Measurements from ENCODE around the gene IGSF9. TPM values are rescaled to one million over a fixed set of nuclear protein-coding genes. Genes with fewer than 3 reads are reported as not detected.
A peak's percentile ranks its signal among the peaks of the same experiment; 100 is the strongest.

The IGSF9 gene
- total RNA-seq, 1 experiment from 2014 or later = 15.6 TPM

DNA sequence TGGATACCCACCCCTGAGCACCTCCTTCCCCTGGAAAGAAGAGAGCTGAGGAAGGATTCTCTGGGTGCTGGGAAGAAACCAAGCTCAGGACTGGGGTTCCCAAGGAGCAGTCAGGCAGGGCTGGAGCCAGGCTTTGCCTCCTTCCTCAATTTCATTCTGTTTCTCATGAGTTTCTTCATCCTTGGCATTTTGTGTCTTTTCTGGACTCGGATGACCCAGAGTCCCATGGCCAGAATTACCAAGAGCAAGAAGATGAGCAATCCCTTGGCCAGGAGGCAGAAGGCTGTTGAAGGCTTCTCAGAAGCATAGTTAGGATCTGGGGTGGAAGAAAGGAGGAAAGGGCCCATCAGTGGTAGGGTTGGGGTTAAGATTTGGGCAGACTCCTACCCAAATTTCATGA lies 6.1 kb upstream of the IGSF9 start:
- H3K27ac ChIP-seq (ENCODE audit: low read length) = no peak overlapping the region
- H3K27me3 ChIP-seq (ENCODE audit: low read length) = no peaks in the 10 kb centered on the region
- H3K36me3 ChIP-seq (ENCODE audit: low read depth, low read length) = no peaks in the 10 kb centered on the region
- TF ChIP-seq EZH2phosphoT487 (IDR thresholded peaks at IDR 0.05; ENCODE audit: borderline replicate concordance, low read length) (no peak), EZH2 (IDR thresholded peaks at IDR 0.05; ENCODE audit: low read length, unreplicated experiment) (no peak)
- TF ChIP-seq, protein P1, sequence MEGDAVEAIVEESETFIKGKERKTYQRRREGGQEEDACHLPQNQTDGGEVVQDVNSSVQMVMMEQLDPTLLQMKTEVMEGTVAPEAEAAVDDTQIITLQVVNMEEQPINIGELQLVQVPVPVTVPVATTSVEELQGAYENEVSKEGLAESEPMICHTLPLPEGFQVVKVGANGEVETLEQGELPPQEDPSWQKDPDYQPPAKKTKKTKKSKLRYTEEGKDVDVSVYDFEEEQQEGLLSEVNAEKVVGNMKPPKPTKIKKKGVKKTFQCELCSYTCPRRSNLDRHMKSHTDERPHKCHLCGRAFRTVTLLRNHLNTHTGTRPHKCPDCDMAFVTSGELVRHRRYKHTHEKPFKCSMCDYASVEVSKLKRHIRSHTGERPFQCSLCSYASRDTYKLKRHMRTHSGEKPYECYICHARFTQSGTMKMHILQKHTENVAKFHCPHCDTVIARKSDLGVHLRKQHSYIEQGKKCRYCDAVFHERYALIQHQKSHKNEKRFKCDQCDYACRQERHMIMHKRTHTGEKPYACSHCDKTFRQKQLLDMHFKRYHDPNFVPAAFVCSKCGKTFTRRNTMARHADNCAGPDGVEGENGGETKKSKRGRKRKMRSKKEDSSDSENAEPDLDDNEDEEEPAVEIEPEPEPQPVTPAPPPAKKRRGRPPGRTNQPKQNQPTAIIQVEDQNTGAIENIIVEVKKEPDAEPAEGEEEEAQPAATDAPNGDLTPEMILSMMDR (conservative IDR thresholded peaks at IDR 0.05; ENCODE audit: low read depth, low read length) = no peak
- no peaks in the 10 kb centered on the region for H3K79me2 ChIP-seq (ENCODE audit: low read length)
- CTCF ChIA-PET = no interaction called here
- H2AFZ ChIP-seq (ENCODE audit: low read length) = no peak overlapping the region
- H4K20me1 ChIP-seq (ENCODE audit: low read length) = no peaks in the 10 kb centered on the region
- DNase-seq = no peak
- ATAC-seq = no peak
- H3K9me3 ChIP-seq (ENCODE audit: low read length) = no peaks in the 10 kb centered on the region
- no TSS peak for BruUV-seq (replicated peaks)
- H3K9ac ChIP-seq (ENCODE audit: low read length) = no peak overlapping the region
- POLR2A ChIA-PET (ENCODE audit: unreplicated experiment) = no interaction called here
- H3K4me2 ChIP-seq (ENCODE audit: low read length) = no peak overlapping the region
- H3F3A ChIP-seq (ENCODE audit: low read length, unreplicated experiment) = no peaks in the 10 kb centered on the region
- H3K4me3 ChIP-seq (ENCODE audit: low read length) = no peak overlapping the region
- intact Hi-C loops (cut with micrococcal nuclease) = no loop called here
- H3K4me1 ChIP-seq (ENCODE audit: insufficient read depth, low read length) = peaks cover 33% of the 10 kb centered on the region
- no peaks in the 10 kb centered on the region for H3K9me2 ChIP-seq (replicated peaks; ENCODE audit: low read length)

DNA sequence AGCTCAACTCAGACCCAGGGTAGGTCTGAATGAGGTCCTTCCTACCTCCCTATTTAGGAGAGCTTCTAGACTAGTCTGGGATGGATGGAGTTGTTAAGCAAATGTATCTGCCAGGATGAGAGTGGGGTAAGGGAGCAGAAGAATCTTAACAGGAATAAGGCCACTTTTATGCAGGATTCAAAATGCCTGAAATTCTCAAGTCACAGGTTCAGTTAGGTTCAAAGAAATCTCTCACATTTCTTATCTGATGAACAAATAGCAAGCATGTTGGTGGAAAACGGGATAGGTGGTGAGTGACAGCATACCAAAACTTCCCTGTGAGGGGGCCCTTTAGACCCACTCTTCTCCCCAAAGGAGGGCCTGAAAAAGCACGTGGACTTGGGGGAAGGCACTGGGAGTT lies 5.6 kb upstream of the IGSF9 start:
- Histone ChIP-seq H3K4me2 (ENCODE audit: low read length) (no peak overlapping the region), H3K4me1 (ENCODE audit: insufficient read depth, low read length) (peaks cover 39% of the 10 kb centered on the region), H3K9ac (ENCODE audit: low read length) (no peak overlapping the region), H3K27ac (ENCODE audit: low read length) (no peak overlapping the region), H3K27me3 (ENCODE audit: low read length) (no peaks in the 10 kb centered on the region), H2AFZ (ENCODE audit: low read length) (no peak overlapping the region), H3K9me3 (ENCODE audit: low read length) (no peaks in the 10 kb centered on the region), H4K20me1 (ENCODE audit: low read length) (no peaks in the 10 kb centered on the region), H3K36me3 (ENCODE audit: low read depth, low read length) (no peaks in the 10 kb centered on the region), H3K79me2 (ENCODE audit: low read length) (no peaks in the 10 kb centered on the region), H3K4me3 (ENCODE audit: low read length) (no peak overlapping the region), H3F3A (ENCODE audit: low read length, unreplicated experiment) (no peaks in the 10 kb centered on the region), H3K9me2 (replicated peaks; ENCODE audit: low read length) (no peaks in the 10 kb centered on the region)
- no peak for DNase-seq
- TF ChIP-seq EZH2 (IDR thresholded peaks at IDR 0.05; ENCODE audit: low read length, unreplicated experiment) = no peak
- no peak for TF ChIP-seq EZH2phosphoT487 (IDR thresholded peaks at IDR 0.05; ENCODE audit: borderline replicate concordance, low read length)
- TF ChIP-seq, protein P1 (conservative IDR thresholded peaks at IDR 0.05; ENCODE audit: low read depth, low read length) = no peak
- ChIA-PET CTCF (no interaction called here), POLR2A (ENCODE audit: unreplicated experiment) (no interaction called here)
- ATAC-seq = no peak
- intact Hi-C loops (cut with micrococcal nuclease) = no loop called here
- BruUV-seq (replicated peaks) = no TSS peak

DNA sequence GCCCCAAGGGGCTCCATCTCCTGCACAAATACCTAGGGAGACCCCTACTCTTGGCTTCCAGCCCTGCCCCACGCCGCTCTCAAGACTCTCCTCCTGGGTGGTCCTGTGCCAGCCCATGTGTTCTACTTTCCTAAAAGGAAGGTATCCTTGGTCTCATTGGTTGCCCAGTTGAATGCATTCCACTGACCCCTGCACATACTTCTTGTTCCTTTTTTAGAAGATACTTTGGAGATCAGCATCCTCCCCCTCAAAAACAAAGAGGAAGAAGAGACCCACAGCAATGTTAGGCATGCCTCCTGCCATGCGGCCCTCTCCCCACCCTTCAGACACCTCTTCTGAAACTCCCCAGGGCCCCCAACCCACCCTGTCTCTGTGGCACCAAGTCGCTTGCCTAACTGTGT lies 4.6 kb upstream of the IGSF9 start:
- H3K4me1 ChIP-seq (ENCODE audit: insufficient read depth, low read length) = peaks cover 41% of the 10 kb centered on the region

More for the DNA sequence above, 4.6 kb upstream of the IGSF9 start:
- Histone ChIP-seq H3K4me2 (ENCODE audit: low read length) (peak overlapping the region; percentile 25; the same call in 1 of the 2 replicates), H3K27ac (ENCODE audit: low read length) (no peak overlapping the region), H3K4me3 (ENCODE audit: low read length) (no peak overlapping the region), H3K79me2 (ENCODE audit: low read length) (peaks cover 4% of the 10 kb centered on the region), H2AFZ (ENCODE audit: low read length) (no peak overlapping the region), H3K9me3 (ENCODE audit: low read length) (no peaks in the 10 kb centered on the region), H3K27me3 (ENCODE audit: low read length) (no peaks in the 10 kb centered on the region), H4K20me1 (ENCODE audit: low read length) (no peaks in the 10 kb centered on the region), H3K9ac (ENCODE audit: low read length) (no peak overlapping the region), H3F3A (ENCODE audit: low read length, unreplicated experiment) (no peaks in the 10 kb centered on the region), H3K9me2 (replicated peaks; ENCODE audit: low read length) (no peaks in the 10 kb centered on the region), H3K36me3 (ENCODE audit: low read depth, low read length) (no peaks in the 10 kb centered on the region)
- BruUV-seq (replicated peaks) = no TSS peak
- ATAC-seq (no peak), DNase-seq (no peak)
- TF ChIP-seq, protein P1 (conservative IDR thresholded peaks at IDR 0.05; ENCODE audit: low read depth, low read length) = no peak
- TF ChIP-seq EZH2 (IDR thresholded peaks at IDR 0.05; ENCODE audit: low read length, unreplicated experiment) = no peak
- no peak for TF ChIP-seq EZH2phosphoT487 (IDR thresholded peaks at IDR 0.05; ENCODE audit: borderline replicate concordance, low read length)
- intact Hi-C loops (cut with micrococcal nuclease) = no loop called here
- CTCF ChIA-PET = interaction anchor here (0.7 to 1.0 kb wide), 2 partner anchors 58 to 151 kb away, joined by 3 read pairs; no protein-coding TSS in a partner anchor
- POLR2A ChIA-PET (ENCODE audit: unreplicated experiment) = no interaction called here

Measured in PC-3 (cell line).